ENCODE data around the gene ADGRG6. TPM values are rescaled to one million over a fixed set of nuclear protein-coding genes. Genes with fewer than 3 reads are reported as not detected.

The ADGRG6 gene
- total and polyA plus RNA-seq, 9 of the 15 experiments (the other 6 are each of a cell fraction or from before 2014, with no cell fraction given) = under 0.01 to 0.11 (median 0.05) TPM; not detected in 5

GRCh38 chr6:142318714-142319113 is 16.9 kb downstream of the ADGRG6 start (continued):
- TF ChIP-seq ZNF431 (CRISPR knock-in tag; IDR thresholded peaks at IDR 0.05) (no peak), HDAC6 (IDR thresholded peaks at IDR 0.05; ENCODE audit: low read depth, low read length) (no peak)

GRCh38 chr6:142320366-142320765 is 18.6 kb downstream of the ADGRG6 start:
- intact Hi-C loops (cut with micrococcal nuclease) = no loop called here
- no peaks in the 10 kb centered on the region for H4K20me1 ChIP-seq (replicated peaks; ENCODE audit: control insufficient read depth, insufficient read depth, low read length)
- no peak for DNase-seq (ENCODE audit: extremely low read depth in 1 of 4, low spot score in 3 of 4)
- H3K9me1 ChIP-seq (ENCODE audit: control insufficient read depth, insufficient read depth, low read length) = no peaks in the 10 kb centered on the region
- no peak overlapping the region for H2AFZ ChIP-seq (ENCODE audit: low read depth, low read length)
- ChIA-PET POLR2A (no interaction called here), CTCF (ENCODE audit: low intra/inter-chr PET ratio) (interaction anchor here (0.6 kb wide), 1 partner anchor 18 kb away, joined by 3 read pairs; no protein-coding TSS in a partner anchor)
- 1% methylated on average over 3 of the region's 3 CpGs for WGBS (ENCODE audit: insufficient coverage, low coverage, missing lambda C conversion rate)
- no peak overlapping the region for H3K4me2 ChIP-seq (ENCODE audit: insufficient read depth, low read length)
- H3K4me3 ChIP-seq = no peak overlapping the region
- no peaks in the 10 kb centered on the region for H3K4me1 ChIP-seq (replicated peaks in 1 of 2; ENCODE audit: control insufficient read depth in 2 of 2, insufficient read depth in 2 of 2, low read length in 2 of 2)
- FAIRE-seq = no peak
- TF ChIP-seq BCL6 (CRISPR knock-in tag; IDR thresholded peaks at IDR 0.05) (no peak), ZNF24 (IDR thresholded peaks at IDR 0.05) (no peak), KAT8 (IDR thresholded peaks at IDR 0.05; ENCODE audit: low read depth) (no peak), ADNP (tag; IDR thresholded peaks at IDR 0.05) (no peak), ARID2 (IDR thresholded peaks at IDR 0.05) (no peak), TFAP4 (CRISPR knock-in tag; IDR thresholded peaks at IDR 0.05; ENCODE audit: borderline replicate concordance) (no peak), ZNF324 (CRISPR knock-in tag; IDR thresholded peaks at IDR 0.05) (no peak), ETV1 (tag; conservative IDR thresholded peaks at IDR 0.05; ENCODE audit: low read depth) (no peak), TAF15 (IDR thresholded peaks at IDR 0.05; ENCODE audit: low read depth, low read length) (no peak)
- no TSS peak for BruUV-seq (replicated peaks)
- in situ Hi-C loops (cut with MboI) = no loop called here
- H3K27ac ChIP-seq (ENCODE audit: extremely low read depth, low read depth, low read length) = no peak overlapping the region
- no peaks in the 10 kb centered on the region for H3K27me3 ChIP-seq (ENCODE audit: control insufficient read depth in 2 of 2, insufficient read depth in 2 of 2, low read length in 2 of 2)
- H3K79me2 ChIP-seq (ENCODE audit: control insufficient read depth, insufficient read depth, low read length) = no peaks in the 10 kb centered on the region
- no peak for ATAC-seq
- no peak overlapping the region for H3K9ac ChIP-seq (ENCODE audit: insufficient read depth in 1 of 2, low read depth in 2 of 2, low read length in 2 of 2)
- no peaks in the 10 kb centered on the region for H3K9me3 ChIP-seq (replicated peaks; ENCODE audit: control insufficient read depth, insufficient read depth, low read depth, low read length)
- no peaks in the 10 kb centered on the region for H3K36me3 ChIP-seq (ENCODE audit: control insufficient read depth, insufficient read depth, low read length)
